DOHH2 (cell line): ENCODE data around the gene SF3A1.

Source experiments
- H3F3A ChIP-seq: fragments of 200-600 bp; sonication (generic), shearing (Covaris generic); 2 replicates; pipeline ENCODE4 v1.6.0; 2016; ENCODE audit warnings: antibody characterized with exemption, mild to moderate bottlenecking; ENCODE audit not compliant: control insufficient read depth, insufficient read depth
- H3K27ac ChIP-seq: fragments of 200-600 bp; sonication (generic); 2 replicates; pipeline ENCODE4 v1.5.1; 2014; ENCODE audit warnings: low read depth, mild to moderate bottlenecking, low read length, moderate library complexity
- H3K27me3 ChIP-seq: fragments of 200-600 bp; sonication (generic); 2 replicates; pipeline ENCODE4 v1.6.1; 2014; ENCODE audit warnings: mild to moderate bottlenecking, low read length, mixed read lengths; ENCODE audit not compliant: control insufficient read depth
- H3K36me3 ChIP-seq: fragments of 200-600 bp; sonication (generic); 2 replicates; pipeline ENCODE4 v1.6.1; 2014; ENCODE audit warnings: mild to moderate bottlenecking, low read length, moderate library complexity, mixed read lengths; ENCODE audit not compliant: control insufficient read depth
- H3K4me1 ChIP-seq: fragments of 200-600 bp; sonication (generic); 2 replicates; pipeline ENCODE4 v1.6.1; 2014; ENCODE audit warnings: mild to moderate bottlenecking, low read length, mixed read lengths; ENCODE audit not compliant: control insufficient read depth
- H3K4me2 ChIP-seq: fragments of 200-600 bp; sonication (generic); 2 replicates; pipeline ENCODE4 v1.6.0; 2014; ENCODE audit warnings: mild to moderate bottlenecking, low read length, moderate library complexity
- H3K4me3 ChIP-seq: fragments of 200-600 bp; sonication (generic); 2 replicates; pipeline ENCODE4 v1.5.1; 2014; ENCODE audit warnings: mild to moderate bottlenecking, low read length, mixed read lengths
- H3K79me2 ChIP-seq: fragments of 200-600 bp; sonication (generic); 2 replicates; pipeline ENCODE4 v1.6.1; 2014; ENCODE audit warnings: mild to moderate bottlenecking, low read length, mixed read lengths; ENCODE audit not compliant: control insufficient read depth
- H3K9me2 ChIP-seq: fragments of 200-600 bp; sonication (generic); replicated peaks from 2 replicates; pipeline ENCODE4 v1.6.1; 2014; ENCODE audit warnings: mild to moderate bottlenecking, low read length, mixed read lengths; ENCODE audit not compliant: control insufficient read depth
- H3K9me3 ChIP-seq: fragments of 200-600 bp; sonication (generic); 2 replicates; pipeline ENCODE4 v1.6.1; 2014; ENCODE audit warnings: antibody characterized with exemption, low read length, mixed read lengths; ENCODE audit not compliant: control insufficient read depth, insufficient read depth
- H4K20me1 ChIP-seq: fragments of 200-600 bp; sonication (generic); 2 replicates; pipeline ENCODE4 v1.6.0; 2014; ENCODE audit warnings: low read depth, mild to moderate bottlenecking, antibody characterized with exemption, low read length, moderate library complexity; ENCODE audit not compliant: control insufficient read depth, insufficient read depth
- EZH2phosphoT487 ChIP-seq: fragments of 200-600 bp; sonication (generic); IDR thresholded peaks from 2 replicates; pipeline ENCODE4 v1.6.1; 2017; ENCODE audit warnings: borderline replicate concordance, mild to moderate bottlenecking, antibody characterized with exemption, low read length, moderate library complexity, mixed read lengths
- TF ChIP-seq, protein P1 (sequence below): fragments of 200-600 bp; sonication (generic); IDR thresholded peaks from one replicate; pipeline ENCODE4 v1.5.1; 2014; ENCODE audit warnings: antibody characterized with exemption, mild to moderate bottlenecking, low read depth, low read length; ENCODE audit not compliant: poor library complexity, severe bottlenecking

The SF3A1 gene

GRCh38 chr22:30348809-30349208 lies 7.9 kb downstream of the SF3A1 start:
- Histone ChIP-seq H3K27me3 (no peaks in the 10 kb centered on the region), H3K9me2 (no peaks in the 10 kb centered on the region), H3K4me2 (no peak overlapping the region), H3K9me3 (no peaks in the 10 kb centered on the region), H3K4me1 (no peaks in the 10 kb centered on the region), H3K4me3 (no peak overlapping the region), H3F3A (no peaks in the 10 kb centered on the region), H3K27ac (no peak overlapping the region), H4K20me1 (peaks cover under 1% of the 10 kb centered on the region; the same call in 1 of the 2 replicates), H3K36me3 (peaks cover 90% of the 10 kb centered on the region), H3K79me2 (peaks cover 58% of the 10 kb centered on the region)
- TF ChIP-seq, protein P1, sequence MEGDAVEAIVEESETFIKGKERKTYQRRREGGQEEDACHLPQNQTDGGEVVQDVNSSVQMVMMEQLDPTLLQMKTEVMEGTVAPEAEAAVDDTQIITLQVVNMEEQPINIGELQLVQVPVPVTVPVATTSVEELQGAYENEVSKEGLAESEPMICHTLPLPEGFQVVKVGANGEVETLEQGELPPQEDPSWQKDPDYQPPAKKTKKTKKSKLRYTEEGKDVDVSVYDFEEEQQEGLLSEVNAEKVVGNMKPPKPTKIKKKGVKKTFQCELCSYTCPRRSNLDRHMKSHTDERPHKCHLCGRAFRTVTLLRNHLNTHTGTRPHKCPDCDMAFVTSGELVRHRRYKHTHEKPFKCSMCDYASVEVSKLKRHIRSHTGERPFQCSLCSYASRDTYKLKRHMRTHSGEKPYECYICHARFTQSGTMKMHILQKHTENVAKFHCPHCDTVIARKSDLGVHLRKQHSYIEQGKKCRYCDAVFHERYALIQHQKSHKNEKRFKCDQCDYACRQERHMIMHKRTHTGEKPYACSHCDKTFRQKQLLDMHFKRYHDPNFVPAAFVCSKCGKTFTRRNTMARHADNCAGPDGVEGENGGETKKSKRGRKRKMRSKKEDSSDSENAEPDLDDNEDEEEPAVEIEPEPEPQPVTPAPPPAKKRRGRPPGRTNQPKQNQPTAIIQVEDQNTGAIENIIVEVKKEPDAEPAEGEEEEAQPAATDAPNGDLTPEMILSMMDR: no peak
- TF ChIP-seq EZH2phosphoT487: no peak

GRCh38 chr22:30348404-30348803 lies 8.3 kb downstream of the SF3A1 start:
- peaks cover 91% of the 10 kb centered on the region for H3K36me3 ChIP-seq
- no peaks in the 10 kb centered on the region for H3K9me3 ChIP-seq
- no peak overlapping the region for H3K27ac ChIP-seq
- no peaks in the 10 kb centered on the region for H3K4me1 ChIP-seq
- no peaks in the 10 kb centered on the region for H3K27me3 ChIP-seq
- TF ChIP-seq EZH2phosphoT487: no peak
- TF ChIP-seq, protein P1: no peak
- H3K4me2 ChIP-seq: no peak overlapping the region
- H3K4me3 ChIP-seq: no peak overlapping the region
- no peaks in the 10 kb centered on the region; the same call in 1 of the 2 replicates for H4K20me1 ChIP-seq
- H3K9me2 ChIP-seq: no peaks in the 10 kb centered on the region
- no peaks in the 10 kb centered on the region for H3F3A ChIP-seq
- H3K79me2 ChIP-seq: peaks cover 55% of the 10 kb centered on the region

- H3K79me2 ChIP-seq: peaks cover 47% of the 10 kb centered on the region
- no peak for TF ChIP-seq EZH2phosphoT487
- TF ChIP-seq, protein P1: no peak
- peaks cover 94% of the 10 kb centered on the region for H3K36me3 ChIP-seq
- H3K4me2 ChIP-seq: no peak overlapping the region
- H3K9me3 ChIP-seq: no peaks in the 10 kb centered on the region
- H3F3A ChIP-seq: no peaks in the 10 kb centered on the region
- H3K27me3 ChIP-seq: no peaks in the 10 kb centered on the region
- no peak overlapping the region for H3K4me3 ChIP-seq
- H3K4me1 ChIP-seq: no peaks in the 10 kb centered on the region
- H3K9me2 ChIP-seq: no peaks in the 10 kb centered on the region
- H3K27ac ChIP-seq: no peak overlapping the region
- H4K20me1 ChIP-seq: no peaks in the 10 kb centered on the region; the same call in 1 of the 2 replicates
Observed at GRCh38 chr22:30347255-30347892, 9.3 kb downstream of the SF3A1 start.
